ENCODE results near the gene TMPRSS15.
A peak's percentile ranks its signal among the peaks of the same experiment; 100 is the strongest.

Gene TMPRSS15

DNA sequence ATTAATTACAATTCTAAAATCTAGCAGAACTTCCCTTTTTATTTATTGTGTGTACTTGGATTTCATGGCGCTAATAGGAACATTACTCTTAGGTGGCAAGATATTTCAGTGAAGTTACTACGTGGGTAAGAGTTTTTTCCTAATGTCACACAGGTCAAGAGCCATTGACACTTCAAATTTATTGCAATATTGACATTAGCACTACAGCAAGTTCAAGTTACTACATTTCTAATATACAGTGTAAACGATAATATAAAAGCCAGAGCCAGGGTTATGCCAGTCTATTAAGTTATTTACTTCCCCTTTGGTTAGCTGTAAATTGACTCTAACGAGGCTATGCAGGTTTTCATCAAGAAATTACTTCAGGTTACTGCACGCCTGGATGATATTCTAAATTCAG is 129.2 kb downstream of the TMPRSS15 start:
- Mint-ChIP-seq H3K36me3 (no peaks in the 10 kb centered on the region), H3K27ac (no peak overlapping the region), H3K4me1 (no peaks in the 10 kb centered on the region), H3K4me3 (no peak overlapping the region), H3K9me3 (no peaks in the 10 kb centered on the region)
- ATAC-seq (no peak), DNase-seq (ENCODE audit: low spot score in 2 of 2) (no peak)

DNA sequence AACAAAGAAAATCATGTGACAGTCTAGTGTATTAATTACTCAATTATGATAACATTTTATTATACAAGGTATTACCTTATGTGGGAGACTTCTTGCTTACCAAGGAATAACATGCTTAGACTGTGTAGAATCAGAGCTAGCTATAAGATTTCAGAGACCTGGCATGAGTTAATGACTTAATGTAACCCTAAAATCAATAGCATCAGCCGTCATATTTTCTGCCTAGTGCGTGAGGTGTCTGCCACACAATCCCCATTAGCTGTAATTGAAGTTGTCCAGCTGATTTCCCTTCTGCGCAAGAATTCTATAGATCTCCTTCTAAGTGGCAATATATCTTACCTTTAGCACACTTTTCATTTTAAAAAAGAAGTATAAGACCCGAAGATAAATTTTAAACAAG is 130.2 kb downstream of the TMPRSS15 start:
- no peak for DNase-seq (ENCODE audit: low spot score in 2 of 2)
- ATAC-seq, result no peak

DNA sequence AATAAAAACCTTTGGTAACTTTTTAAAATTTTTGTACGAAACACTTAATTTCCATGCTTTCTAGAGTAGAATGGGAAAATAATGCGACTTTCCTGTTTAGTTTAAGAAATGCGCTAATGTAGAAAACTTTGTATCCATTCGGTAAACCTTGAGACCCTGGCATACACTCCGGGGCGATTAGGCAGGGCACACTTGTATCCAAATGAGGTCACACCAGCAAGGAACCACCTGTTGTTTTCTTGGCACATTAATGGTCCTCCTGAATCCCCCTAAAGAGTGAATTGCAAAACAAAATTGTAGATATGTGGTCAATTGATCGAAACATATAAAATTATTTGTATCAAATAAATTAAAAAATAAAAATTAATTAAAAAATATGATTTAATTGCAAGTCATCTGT is 133.7 kb downstream of the TMPRSS15 start:
- no peaks in the 10 kb centered on the region for H3K9me3 Mint-ChIP-seq
- ATAC-seq (no peak), DNase-seq (ENCODE audit: low spot score in 2 of 2) (no peak)
- H3K27ac Mint-ChIP-seq, result no peak overlapping the region
- H3K4me3 Mint-ChIP-seq, result no peak overlapping the region
- H3K4me1 Mint-ChIP-seq, result no peaks in the 10 kb centered on the region
- H3K36me3 Mint-ChIP-seq, result no peaks in the 10 kb centered on the region

More for the DNA sequence above, 130.2 kb downstream of the TMPRSS15 start:
- Mint-ChIP-seq H3K9me3 (no peaks in the 10 kb centered on the region), H3K4me3 (no peak overlapping the region), H3K4me1 (no peaks in the 10 kb centered on the region), H3K27ac (no peak overlapping the region), H3K36me3 (no peaks in the 10 kb centered on the region)

DNA sequence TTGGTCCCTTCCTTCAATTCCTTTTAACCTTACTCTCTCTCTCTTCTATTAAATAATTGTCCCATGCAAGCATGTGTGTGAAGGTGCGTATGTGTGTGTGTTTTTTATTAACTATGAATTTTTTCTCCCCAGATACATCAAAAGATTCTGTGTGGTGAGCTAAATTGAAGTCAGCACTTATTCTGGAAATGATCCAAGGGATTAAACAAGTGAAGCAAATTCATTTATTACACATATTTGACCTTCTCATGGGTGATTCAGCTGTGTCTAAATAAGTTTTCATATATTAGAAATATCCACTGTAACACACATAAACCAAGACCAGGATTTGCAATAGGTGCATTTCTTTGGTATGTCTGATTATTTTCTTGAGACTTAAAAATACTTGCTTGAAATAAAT is 134.7 kb downstream of the TMPRSS15 start:
- no peaks in the 10 kb centered on the region for H3K9me3 Mint-ChIP-seq
- ATAC-seq, result no peak
- no peak overlapping the region for H3K27ac Mint-ChIP-seq
- no peaks in the 10 kb centered on the region for H3K4me1 Mint-ChIP-seq
- no peak for DNase-seq (ENCODE audit: low spot score in 2 of 2)
- H3K36me3 Mint-ChIP-seq, result no peaks in the 10 kb centered on the region
- no peak overlapping the region for H3K4me3 Mint-ChIP-seq

DNA sequence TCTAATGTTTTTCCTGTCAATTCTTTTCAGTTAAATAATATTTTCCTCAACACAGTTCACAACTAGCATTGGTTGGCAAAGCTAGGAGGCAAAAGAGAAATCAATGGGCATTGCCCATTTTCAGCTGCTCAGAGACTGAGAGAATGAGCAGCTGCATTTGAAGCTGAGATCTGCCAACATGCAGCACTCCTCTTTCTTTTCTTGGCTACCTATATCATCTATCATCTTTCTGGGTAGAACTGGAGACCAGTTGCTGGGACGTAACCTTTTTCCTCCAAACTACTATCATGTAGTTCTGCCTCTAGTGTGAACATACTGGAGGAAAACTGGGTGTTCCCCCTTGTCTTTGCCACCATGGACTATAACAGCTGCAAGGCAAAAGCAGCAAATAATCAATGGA is 136.1 kb downstream of the TMPRSS15 start:
- H3K9me3 Mint-ChIP-seq, result no peaks in the 10 kb centered on the region
- no peak for ATAC-seq
- H3K27ac Mint-ChIP-seq, result no peak overlapping the region
- no peak for DNase-seq (ENCODE audit: low spot score in 2 of 2)
- no peak overlapping the region for H3K4me3 Mint-ChIP-seq
- H3K4me1 Mint-ChIP-seq, result no peaks in the 10 kb centered on the region
- no peaks in the 10 kb centered on the region for H3K36me3 Mint-ChIP-seq

DNA sequence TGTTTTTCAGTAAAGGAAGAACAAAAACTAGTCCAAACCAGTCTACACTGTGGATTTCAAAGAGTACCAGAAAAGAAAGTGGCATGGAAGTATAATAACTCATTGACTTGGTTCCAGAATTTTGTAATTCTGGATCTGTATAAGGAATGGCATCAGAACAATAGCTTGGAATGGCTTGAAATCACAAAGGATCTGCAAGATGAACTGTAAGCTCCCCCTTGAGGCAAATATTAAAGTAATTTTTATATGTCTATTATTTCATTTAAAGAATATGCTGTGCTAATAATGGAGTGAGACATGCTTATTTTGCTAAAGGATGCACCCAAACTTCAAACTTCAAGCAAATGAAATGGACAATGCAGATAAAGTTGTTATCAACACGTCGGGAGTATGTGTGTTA is 137.6 kb downstream of the TMPRSS15 start:
- no peaks in the 10 kb centered on the region for H3K36me3 Mint-ChIP-seq
- no peaks in the 10 kb centered on the region for H3K9me3 Mint-ChIP-seq
- no peaks in the 10 kb centered on the region for H3K4me1 Mint-ChIP-seq
- no peak for ATAC-seq
- no peak overlapping the region for H3K27ac Mint-ChIP-seq
- no peak for DNase-seq (ENCODE audit: low spot score in 2 of 2)
- no peak overlapping the region for H3K4me3 Mint-ChIP-seq

DNA sequence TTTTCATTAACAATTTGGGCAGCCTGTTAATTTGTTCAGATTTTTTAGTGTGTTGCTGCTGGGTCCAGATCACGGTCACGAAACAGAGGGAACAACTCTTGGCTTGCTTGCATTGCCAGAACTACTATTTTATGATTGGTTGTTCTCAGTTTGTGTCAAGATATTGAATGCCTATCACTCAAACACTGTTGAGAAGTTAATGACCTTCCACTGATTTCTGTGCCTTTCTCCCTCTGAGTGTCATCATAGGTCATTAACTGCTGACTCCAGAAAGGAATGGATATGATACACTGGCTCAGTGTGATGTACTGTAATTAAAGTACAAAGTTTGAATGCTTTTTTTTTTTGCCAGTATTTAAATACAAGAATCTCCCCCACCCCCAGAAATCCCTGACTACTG is 149.8 kb downstream of the TMPRSS15 start:
- no peaks in the 10 kb centered on the region for H3K36me3 Mint-ChIP-seq
- no peak overlapping the region for H3K27ac Mint-ChIP-seq
- no peak for DNase-seq (ENCODE audit: low spot score in 2 of 2)
- H3K4me1 Mint-ChIP-seq, result no peaks in the 10 kb centered on the region
- no peak for ATAC-seq
- H3K9me3 Mint-ChIP-seq, result no peaks in the 10 kb centered on the region
- H3K4me3 Mint-ChIP-seq, result no peak overlapping the region

DNA sequence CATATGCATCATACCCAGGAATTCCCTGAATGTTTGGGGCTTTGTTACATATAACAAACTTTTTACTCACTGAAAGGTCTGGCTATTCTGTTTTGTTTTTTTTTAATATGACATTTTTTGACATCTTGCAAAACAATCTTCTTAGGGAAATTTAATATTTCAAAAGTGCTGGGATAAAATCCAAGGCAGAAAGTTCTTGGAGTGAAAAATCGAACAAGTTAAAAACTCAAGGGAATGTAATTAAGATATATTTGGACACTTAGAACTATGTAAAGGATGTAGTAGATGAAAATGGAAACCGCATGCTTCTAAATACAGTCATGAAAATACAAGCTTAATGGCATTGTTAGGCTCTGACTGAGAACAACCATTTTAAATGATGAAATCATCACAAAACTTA is 150.4 kb downstream of the TMPRSS15 start:
- Mint-ChIP-seq H3K27ac (no peak overlapping the region), H3K4me1 (no peaks in the 10 kb centered on the region), H3K36me3 (no peaks in the 10 kb centered on the region), H3K4me3 (no peak overlapping the region), H3K9me3 (no peaks in the 10 kb centered on the region)
- no peak for ATAC-seq
- DNase-seq (ENCODE audit: low spot score in 2 of 2), result no peak

DNA sequence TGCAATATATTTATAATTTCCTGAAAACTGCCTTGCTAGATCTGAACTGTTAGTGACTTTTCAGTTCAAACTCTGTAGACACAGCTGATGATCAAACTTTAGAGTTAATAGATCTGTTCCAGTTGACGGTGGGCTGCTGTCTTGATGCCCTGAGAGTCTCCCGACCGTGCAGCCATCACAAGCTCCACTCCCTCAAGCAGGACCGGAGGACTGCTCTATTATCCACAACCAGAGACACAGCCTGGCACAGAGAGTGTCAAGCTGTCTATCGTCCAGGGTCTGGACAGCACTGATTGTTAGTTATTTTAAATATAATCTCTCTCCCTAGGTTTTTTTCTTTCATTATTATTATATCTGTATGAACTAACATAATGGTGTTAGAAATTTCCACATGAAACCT is 150.9 kb downstream of the TMPRSS15 start:
- Mint-ChIP-seq H3K27ac (no peak overlapping the region), H3K36me3 (no peaks in the 10 kb centered on the region)
- peak; percentile 43 for ATAC-seq

DNA sequence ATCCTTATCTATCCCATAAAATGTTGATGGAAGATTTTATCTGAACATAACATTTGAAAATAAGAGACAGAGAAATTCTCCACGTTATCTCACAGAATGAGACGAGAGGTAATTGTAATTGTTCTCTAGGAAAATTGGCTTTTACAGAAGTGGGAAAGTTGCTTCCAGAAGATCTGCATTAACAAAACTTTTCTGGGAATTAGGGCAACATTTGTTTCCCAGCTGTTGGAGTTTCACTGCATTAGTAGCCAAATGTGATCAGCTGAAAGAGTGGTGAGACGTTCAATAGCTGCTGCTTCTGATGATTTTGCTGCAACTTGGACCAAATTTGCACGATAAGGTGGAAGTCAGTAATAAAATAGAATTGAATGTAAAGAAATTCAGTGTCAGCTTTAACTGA is 151.3 kb downstream of the TMPRSS15 start:
- H3K27ac Mint-ChIP-seq, result no peak overlapping the region
- no peaks in the 10 kb centered on the region for H3K4me1 Mint-ChIP-seq
- ATAC-seq (no peak), DNase-seq (ENCODE audit: low spot score in 2 of 2) (no peak)
- H3K9me3 Mint-ChIP-seq, result no peaks in the 10 kb centered on the region
- H3K4me3 Mint-ChIP-seq, result no peak overlapping the region
- no peaks in the 10 kb centered on the region for H3K36me3 Mint-ChIP-seq

More for the DNA sequence above, 150.9 kb downstream of the TMPRSS15 start:
- DNase-seq (ENCODE audit: low spot score in 2 of 2), result no peak
- Mint-ChIP-seq H3K4me1 (no peaks in the 10 kb centered on the region), H3K9me3 (no peaks in the 10 kb centered on the region), H3K4me3 (no peak overlapping the region)

DNA sequence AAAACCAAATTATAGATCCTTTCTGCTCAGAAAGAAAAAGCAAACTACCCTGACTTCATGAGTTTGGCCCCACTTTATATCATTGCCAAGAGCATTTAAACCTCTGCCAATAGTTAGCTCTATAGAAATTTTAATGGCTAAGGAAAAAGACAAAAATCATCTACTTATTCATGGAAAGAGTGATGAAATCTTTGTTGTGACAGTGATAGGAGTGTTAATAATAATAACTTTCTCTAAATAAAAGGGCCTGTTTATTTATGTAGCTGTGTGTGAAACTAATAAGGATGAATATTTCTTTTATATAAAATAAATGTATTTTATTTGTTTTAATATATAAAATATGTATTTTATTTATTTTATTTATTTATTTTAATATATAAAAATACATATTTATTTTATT is 152.5 kb downstream of the TMPRSS15 start:
- ATAC-seq, result no peak
- Mint-ChIP-seq H3K4me3 (no peak overlapping the region), H3K9me3 (no peaks in the 10 kb centered on the region), H3K36me3 (no peaks in the 10 kb centered on the region), H3K27ac (no peak overlapping the region), H3K4me1 (no peaks in the 10 kb centered on the region)
- DNase-seq (ENCODE audit: low spot score in 2 of 2), result no peak

DNA sequence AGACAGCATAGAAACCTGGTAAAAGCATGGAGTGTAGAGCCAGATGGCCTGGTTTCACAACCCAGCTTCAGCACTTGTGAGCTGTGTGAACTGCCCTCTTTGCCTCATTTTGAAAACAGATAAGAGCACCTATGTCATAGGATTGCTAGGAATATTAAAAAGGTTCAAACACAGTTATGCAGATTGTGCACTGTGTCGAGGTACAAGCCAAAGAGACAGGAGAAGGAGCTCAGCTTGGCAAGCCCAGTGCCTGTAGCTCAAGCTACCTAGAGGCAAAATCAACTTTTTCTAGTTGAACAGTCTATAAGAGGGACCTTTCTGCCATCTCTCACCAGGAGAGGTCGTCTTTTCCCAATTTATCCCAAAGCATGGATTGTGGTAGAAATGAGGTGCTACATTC is 153.9 kb downstream of the TMPRSS15 start:
- ATAC-seq (peak; percentile 60), DNase-seq (ENCODE audit: low spot score in 2 of 2) (no peak)
- H3K27ac Mint-ChIP-seq, result no peak overlapping the region
- H3K4me1 Mint-ChIP-seq, result peaks cover 1% of the 10 kb centered on the region
- no peaks in the 10 kb centered on the region for H3K9me3 Mint-ChIP-seq
- H3K36me3 Mint-ChIP-seq, result no peaks in the 10 kb centered on the region
- no peak overlapping the region for H3K4me3 Mint-ChIP-seq

DNA sequence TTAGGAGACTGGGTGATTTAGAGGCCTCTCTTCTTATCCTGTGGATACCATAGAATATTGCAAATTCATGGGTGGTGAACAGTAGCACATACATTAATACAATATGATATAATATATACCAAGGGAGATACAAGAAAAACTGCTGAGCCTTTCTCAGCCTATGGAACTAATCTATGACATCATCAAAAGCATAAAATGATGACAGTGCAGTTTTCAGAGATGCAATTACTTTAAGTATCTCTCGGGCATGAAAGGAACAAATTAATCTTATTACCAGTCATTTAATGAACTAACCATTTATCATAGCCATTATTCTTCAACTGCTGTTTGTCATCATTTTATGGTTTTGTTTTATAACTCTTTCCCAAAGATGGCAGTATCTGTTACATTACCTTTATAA is 155.4 kb downstream of the TMPRSS15 start:
- no peak overlapping the region for H3K4me3 Mint-ChIP-seq
- no peaks in the 10 kb centered on the region for H3K9me3 Mint-ChIP-seq
- no peaks in the 10 kb centered on the region for H3K36me3 Mint-ChIP-seq
- H3K4me1 Mint-ChIP-seq, result peaks cover 7% of the 10 kb centered on the region
- ATAC-seq, result no peak
- no peak for DNase-seq (ENCODE audit: low spot score in 2 of 2)
- H3K27ac Mint-ChIP-seq, result no peak overlapping the region

DNA sequence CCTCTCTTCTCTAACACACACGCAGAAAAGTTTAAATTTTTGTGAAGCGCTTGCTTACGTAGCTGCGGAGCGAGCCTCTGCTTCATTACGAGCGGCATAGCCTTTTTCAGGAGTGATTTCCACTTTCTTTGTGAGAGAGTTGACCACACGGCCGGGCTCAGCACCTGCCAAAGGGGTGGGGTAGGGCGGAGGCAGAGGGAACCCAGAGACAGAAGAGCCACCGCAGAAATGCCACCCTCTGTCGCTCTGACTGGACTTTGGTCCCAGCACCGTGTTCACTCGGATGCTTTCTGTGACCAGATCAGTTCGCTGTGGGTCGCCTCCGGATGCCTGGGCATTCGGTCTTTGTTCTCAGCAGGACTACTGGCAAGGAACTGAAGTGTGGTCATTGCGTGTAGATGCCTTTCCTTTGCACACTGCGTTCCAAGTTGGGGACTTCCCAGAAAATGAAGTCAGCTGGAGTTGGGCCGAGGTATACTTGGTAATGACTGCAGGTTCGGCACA is 158.1 kb downstream of the TMPRSS15 start:
- Mint-ChIP-seq H3K4me3 (no peak overlapping the region), H3K27ac (no peak overlapping the region), H3K36me3 (no peaks in the 10 kb centered on the region), H3K9me3 (no peaks in the 10 kb centered on the region), H3K4me1 (peaks cover 7% of the 10 kb centered on the region)
- no peak for DNase-seq (ENCODE audit: low spot score in 2 of 2)
- peak; percentile 37 for ATAC-seq

DNA sequence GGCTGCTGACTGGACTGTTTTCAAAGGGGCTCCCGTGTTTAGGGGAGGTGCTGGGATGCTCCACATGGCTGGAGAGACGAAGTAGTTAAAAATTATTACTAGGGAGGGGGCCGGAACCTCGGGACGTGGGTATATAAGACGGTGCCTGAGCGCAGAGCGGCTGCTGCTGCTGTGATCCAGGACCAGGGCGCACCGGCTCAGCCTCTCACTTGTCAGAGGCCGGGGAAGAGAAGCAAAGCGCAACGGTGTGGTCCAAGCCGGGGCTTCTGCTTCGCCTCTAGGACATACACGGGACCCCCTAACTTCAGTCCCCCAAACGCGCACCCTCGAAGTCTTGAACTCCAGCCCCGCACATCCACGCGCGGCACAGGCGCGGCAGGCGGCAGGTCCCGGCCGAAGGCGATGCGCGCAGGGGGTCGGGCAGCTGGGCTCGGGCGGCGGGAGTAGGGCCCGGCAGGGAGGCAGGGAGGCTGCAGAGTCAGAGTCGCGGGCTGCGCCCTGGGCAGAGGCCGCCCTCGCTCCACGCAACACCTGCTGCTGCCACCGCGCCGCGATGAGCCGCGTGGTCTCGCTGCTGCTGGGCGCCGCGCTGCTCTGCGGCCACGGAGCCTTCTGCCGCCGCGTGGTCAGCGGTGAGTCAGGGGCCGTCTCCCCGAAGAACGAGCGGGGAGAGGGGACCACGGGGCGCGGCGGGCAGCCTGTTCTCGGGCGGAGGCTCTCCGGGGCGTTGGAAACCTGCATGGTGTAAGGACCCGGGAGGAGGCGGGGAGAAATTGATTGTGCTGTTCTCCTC is 158.7 kb downstream of the TMPRSS15 start, which contains the start of gene CHODL:
TSS of gene CHODL (plus strand) at position 163 of the 793 bp plus-strand sequence. CDS start at position 554, 391 bp downstream.
- peak; percentile 49 for ATAC-seq
- no peaks in the 10 kb centered on the region for H3K36me3 Mint-ChIP-seq

DNA sequence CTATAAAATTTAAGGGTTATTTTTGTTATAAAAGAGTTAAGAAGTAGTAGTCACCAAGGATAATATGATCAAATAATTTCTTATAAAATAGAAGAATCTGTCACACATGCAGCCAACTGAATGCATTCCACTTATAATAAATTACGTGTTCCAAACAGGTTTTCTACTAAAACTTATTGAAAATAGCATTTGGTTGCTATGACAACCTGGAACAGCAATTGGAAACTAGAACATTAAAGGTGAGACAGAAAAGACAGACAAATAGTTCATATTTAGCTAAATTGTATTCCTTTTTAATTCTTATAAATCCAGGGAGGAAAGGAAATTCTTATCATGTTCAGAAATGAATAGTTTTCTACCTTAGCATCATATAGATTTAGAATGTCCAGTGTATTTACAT is 168.0 kb downstream of the TMPRSS15 start:
- Mint-ChIP-seq H3K36me3 (no peaks in the 10 kb centered on the region), H3K27ac (no peak overlapping the region), H3K4me1 (no peaks in the 10 kb centered on the region), H3K4me3 (no peak overlapping the region), H3K9me3 (peaks cover 6% of the 10 kb centered on the region)
- DNase-seq (ENCODE audit: low spot score in 2 of 2) (no peak), ATAC-seq (no peak)

More for the DNA sequence above, 158.7 kb downstream of the TMPRSS15 start, which contains the start of gene CHODL:
- no peak for DNase-seq (ENCODE audit: low spot score in 2 of 2)
- Mint-ChIP-seq H3K4me1 (peaks cover 7% of the 10 kb centered on the region), H3K9me3 (no peaks in the 10 kb centered on the region), H3K27ac (no peak within 1 kb of the TSS), H3K4me3 (peak within 1 kb of the TSS; percentile 32)
